Stimulated activated CD4-positive, alpha-beta T cell treated with anti-CD3 and anti-CD28 coated beads, Interleukin-12 subunit alpha, Interleukin-12 subunit beta, amount 100 ng/mL, for 4 hours (primary cell): ENCODE measurements around the gene FOXP1.
"Not testable (repeated sequence)": the region's sequence is repeated elsewhere in the genome, so short reads cannot be mapped to it uniquely, and the experiment has no call there.

Source experiments
- DNase-seq: peaks from one replicate; pipeline ENCODE4 v3.0.0-alpha.2; 2020

Gene FOXP1

DNA sequence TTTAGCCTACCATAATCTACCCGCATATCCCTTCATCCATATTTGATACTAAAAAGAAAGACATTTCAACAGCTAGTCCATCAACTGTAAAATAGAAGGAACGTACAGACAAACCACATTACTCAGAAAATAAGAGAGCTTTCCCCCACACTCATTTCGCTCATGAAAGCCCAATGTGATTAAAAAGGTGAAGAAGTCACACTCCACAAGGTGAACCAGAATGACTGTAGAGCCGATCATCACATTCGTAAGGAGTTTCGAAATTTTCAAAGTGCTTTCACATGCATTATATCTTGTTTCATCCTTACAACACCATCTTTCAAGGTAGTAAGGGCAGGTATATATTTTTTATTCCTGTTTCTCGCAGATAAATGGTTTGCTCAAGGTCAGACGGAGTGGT, 225.3 kb downstream of the FOXP1 start:
- no peak for DNase-seq

- DNase-seq = no peak
Measured at GRCh38 chr3:71356265-71356664, 227.3 kb downstream of the FOXP1 start.

GRCh38 chr3:71355862-71356261, 227.7 kb downstream of the FOXP1 start:
- DNase-seq = peak; percentile 24

DNA sequence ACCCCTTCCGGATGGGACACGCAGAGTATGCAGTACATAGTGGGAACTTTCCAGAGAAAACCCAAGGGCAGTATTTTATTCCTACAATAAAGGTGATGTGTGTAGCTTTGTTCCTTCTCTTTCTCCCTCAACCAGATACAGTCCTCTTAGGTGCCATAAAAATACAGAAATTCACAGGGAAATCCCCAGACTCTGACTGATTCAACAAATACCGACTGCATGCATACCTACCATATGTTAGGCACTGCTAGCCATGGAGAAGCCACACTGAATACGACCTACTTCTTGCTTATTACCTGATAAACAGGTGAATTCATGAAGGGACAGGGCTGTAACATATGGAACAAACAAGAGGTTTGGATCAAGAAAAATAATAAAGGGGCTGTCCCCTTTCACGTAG, 228.5 kb downstream of the FOXP1 start:
- DNase-seq = no peak

DNA sequence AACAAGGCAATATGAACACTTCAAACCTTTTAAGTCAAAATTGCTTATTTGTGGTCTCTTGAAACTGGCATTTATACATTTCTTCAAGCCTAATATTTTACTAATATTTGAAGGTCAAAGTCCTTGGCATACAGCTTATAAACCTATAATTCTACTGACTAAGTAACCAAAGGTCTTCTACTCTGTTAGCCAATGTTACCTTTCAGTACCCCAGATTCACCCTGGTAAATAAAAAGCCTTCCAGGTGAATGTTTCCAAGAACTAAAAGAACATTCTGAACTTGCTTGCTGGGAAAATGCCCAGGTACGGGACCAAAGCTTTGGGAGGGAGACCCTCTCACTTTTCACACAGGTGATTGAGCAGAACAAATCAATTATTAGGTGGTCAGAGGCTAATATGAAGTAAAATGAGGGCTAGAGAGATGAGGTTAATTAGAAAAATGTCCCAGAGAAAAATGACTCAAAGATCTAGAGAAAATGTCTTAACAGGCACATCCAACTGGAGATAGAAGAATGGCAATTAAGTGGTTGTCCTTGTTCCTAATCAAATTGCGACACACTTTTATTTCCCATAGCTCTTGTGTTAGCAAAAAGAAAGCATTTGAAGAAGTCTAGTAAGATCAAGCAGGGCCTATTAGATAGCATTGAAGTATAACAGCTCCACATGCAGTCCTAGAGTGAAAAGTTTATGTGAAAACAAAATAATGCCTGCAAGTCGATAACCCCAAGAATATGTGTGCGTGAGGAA, 232.0 kb downstream of the FOXP1 start:
- no peak for DNase-seq

DNA sequence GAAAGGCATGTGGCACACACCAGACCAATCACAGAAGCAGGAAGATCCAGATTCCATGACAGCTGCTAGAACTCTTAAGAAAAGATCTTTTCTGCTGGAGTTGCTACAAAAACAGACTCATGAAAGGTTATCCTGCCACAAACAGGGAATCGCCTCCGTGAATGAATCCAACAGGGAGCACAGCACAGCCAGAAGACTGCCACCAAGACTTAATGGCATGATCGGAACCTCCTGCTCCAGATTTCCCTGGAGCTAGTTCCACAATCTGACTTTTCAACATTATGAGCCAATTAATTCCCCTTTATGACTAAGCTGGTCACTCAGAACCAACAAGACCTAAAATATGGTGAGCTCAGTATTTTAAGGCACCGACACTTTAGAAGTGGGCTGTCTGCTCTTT, 232.5 kb downstream of the FOXP1 start:
- no peak for DNase-seq

DNA sequence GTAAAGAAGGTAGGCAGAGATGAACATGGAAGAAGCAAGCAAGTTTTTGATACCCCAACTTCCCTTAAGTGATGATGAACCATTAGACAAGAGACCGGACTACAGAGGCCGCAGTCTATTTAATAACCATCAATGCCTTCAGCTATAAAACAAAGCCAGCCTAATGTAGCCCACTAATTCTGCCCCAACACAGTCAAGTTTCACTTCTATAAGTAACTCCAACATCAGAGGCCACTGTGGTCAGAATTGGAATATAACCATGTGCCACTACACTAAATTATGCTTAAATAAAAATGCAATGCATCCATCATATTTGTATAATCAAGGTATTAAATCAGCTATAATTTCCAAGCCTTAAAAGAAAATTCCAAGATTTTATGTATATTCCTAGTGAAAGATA, 234.7 kb downstream of the FOXP1 start:
- no peak for DNase-seq

- no peak for DNase-seq
Measured at GRCh38 chr3:71348001-71348632, 235.4 kb downstream of the FOXP1 start.

GRCh38 chr3:71346061-71346460, 237.5 kb downstream of the FOXP1 start:
- DNase-seq = no peak

DNA sequence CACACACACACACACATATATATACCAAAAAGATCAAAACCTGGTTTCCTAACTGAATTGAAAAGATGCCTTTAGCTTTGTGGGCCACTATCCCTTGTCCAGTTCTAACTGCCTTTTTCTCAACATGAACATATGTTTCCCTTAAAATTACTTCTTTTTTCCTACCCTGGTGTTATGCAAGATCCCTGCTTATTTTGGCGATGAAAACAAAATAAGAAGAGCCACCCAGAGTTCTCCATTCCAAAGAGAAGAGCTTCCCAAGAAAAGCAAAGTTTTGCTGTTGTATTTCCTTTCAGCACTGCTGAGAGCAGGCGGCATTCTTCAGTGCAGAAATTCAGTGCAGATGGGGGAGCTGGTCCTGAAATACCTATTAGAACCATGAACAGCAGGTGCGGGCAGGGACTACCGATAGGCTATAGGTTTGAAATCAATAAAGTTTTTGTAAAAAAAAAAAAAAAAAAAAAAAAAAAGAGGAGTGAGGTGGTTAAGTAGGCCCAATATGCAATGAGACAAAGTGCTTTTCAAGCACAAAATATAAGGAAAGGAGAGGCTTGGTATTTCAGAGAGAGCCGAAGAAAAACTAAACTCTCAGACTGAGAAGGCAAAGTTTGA, 238.0 kb downstream of the FOXP1 start:
- no peak for DNase-seq

DNA sequence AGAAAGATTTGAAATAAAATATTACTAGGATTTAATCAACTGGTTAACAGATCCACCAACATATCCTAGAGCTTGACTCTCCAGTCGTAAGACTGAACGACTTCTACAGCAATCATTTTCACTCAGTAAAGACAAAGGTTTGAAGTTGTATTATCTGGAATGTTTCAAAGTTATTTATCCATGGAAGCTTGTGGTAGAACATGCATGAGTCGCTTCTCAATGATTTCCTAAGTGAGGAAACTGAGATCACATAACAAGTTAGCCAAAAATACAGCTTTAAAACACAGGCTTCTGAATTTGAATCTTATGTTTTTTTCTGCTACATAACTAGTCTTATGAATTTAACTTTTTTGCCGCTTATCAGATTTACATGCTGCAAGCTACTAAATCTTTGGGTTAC, 241.8 kb downstream of the FOXP1 start:
- no peak for DNase-seq

DNA sequence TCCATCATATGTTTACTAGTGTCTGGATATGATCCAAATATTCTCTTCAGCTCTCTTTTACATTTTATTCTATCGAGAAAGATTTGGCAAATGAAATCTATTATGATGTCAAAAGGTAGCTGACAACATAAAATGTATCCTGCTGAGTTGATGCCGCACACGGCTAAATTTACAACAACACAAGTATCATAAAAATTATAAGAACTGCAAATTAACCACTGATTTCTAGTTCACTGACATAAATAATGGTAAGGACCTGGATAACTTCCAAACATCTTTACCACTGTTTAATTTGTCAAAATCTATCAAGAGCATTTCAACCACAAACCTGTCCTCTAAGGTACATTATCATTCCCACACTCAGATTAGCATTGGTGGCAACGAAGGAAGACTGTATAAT, 244.5 kb downstream of the FOXP1 start:
- DNase-seq = no peak

DNA sequence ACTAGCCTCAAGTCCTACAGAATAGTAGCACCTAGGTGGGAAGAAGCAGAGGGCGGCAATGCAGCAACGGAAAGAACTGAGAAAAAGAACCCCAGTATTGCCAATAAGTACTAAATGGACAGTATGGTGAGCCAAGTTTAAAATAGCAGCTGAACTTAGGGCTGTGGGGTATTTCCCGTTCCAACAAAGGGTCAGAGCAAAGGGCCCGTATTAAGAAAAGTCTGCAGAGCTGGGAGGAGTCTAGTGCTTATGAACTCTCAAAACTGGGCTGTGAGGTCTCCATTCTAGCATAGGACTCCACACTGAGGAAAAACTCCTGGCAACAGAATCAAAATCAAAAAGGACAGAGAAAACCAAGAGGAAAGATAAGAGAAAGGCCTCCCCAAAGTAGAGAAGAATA, 250.7 kb downstream of the FOXP1 start:
- DNase-seq = no peak

- DNase-seq = no peak
Measured at GRCh38 chr3:71330909-71331308, 252.6 kb downstream of the FOXP1 start.

GRCh38 chr3:71330505-71330904, 253.0 kb downstream of the FOXP1 start:
- no peak for DNase-seq

DNA sequence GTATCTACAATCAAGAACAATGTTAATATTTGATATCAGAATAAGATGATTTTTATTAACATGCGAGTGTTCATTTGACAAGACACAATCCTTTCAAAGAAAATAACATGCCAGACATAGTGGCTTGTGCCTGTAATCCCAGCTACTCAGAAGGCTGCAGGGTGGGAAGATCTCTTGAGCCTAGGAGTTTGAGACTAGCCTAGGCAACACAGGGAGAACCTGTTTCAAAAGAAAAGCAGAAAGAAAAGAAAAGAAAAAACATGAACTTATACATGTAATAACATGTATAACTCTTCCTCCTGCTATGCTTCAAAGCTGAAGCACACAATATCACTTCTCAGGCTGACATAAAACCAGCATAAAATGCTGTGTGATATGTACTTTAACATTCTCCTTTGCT, 253.7 kb downstream of the FOXP1 start:
- no peak for DNase-seq

DNA sequence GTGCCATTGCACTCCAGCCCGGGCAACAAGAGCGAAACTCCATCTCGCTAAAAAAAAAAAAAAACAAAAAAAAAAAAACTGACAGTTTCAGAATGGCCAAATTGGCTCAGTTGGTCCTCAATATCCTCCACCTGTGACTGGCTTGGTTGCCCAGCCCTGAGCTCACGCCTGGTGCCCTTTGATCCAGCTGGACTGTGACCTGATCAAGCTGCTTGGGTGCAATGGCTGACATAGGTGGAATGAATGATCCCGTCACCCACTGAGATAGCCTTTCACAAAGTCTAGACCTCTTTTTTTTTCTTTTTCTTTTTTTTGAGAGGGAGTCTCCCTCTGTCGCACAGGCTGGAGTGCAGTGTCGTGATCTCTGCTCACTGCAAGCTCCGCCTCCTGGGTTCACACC, 254.6 kb downstream of the FOXP1 start:
- no peak for DNase-seq

DNA sequence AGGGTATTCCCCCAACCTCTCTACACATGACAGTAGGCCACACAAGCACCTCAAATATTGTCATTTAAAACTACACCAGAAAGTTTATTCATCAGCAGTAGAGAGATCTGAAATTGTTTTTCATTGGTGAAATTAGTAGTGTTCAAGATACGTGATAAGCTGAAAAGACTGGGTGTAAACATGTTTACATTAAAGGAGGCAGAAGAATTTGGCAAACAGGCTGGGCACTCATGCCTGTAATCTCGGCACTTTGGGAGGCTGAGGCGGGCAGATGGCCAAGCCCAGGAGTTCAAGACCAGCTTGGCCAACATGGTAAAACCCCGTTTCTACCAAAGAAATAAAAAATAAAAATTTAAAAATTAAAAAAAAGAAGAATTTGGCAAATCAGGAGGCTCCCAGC, 255.6 kb downstream of the FOXP1 start:
- DNase-seq = no peak

GRCh38 chr3:71325715-71326114, 257.8 kb downstream of the FOXP1 start:
- no peak for DNase-seq

DNA sequence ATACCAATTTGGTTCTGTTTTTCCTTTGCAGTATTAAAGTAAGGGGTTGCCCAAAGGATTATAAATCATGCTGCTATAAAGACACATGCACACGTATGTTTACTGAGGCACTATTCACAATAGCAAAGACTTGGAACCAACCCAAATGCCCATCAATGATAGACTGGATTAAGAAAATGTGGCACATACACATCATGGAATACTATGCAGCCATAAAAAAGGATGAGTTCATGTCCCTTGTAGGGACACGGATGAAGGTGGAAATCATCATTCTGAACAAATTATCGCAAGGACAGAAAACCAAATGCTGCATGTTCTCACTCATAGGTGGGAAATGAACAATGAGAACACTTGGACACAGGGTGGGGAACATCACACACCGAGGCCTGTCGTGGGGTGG, 259.3 kb downstream of the FOXP1 start:
- DNase-seq = not testable (repeated sequence)

DNA sequence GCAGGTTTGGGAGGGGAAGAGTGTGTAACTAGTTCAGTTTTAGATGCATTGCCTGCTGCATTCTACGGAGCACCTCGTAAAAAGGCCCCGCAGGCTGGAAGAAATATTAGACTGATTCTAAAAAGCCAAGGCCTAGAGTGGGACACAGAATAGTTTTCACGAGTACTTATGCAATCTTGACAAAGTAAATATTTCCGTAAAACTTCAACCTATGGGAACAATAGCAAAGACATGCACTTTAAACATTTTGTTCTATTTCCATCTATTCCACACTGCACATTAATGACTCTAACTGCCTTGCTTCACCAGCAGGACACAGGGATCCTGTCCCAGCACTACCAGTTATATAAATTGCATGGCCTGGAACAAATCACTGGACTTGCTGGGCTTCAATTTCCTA, 260.0 kb downstream of the FOXP1 start:
- no peak for DNase-seq

DNA sequence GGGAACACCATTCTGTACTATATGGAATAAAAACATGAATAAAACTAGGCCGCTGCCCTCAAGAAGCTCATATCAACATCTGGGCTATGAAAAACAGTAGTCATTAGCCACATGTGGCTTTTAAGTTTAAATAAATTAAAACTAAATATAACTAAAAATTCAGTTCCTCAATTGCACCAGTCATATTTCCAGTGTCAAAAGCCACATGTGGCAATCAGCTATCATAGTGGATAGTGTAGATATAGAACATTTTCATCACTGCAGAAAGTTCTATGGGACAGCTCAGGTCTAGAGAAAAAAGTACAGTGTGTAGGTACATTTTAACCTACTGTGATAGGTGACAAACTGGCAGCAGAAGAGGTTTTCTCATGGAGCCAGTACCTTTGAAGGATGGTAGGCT, 261.4 kb downstream of the FOXP1 start:
- DNase-seq = no peak

DNA sequence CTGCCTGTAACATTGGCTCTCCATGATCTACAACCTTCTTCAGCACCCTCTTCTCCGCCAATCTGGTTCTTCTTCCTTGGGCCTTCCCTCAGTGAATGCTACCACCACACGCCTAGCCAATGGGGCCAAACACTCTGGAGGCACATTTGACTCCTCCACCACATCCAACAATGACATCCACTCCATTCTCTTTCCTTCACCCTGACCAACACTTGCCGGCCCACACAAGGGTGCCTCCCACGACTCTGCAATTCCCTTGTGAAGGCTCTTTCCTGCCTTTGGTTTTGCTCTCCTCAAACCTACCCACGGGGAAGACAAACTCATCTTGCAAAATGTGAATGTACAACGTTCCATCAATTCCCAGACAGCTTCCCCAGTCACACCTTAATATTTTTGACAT, 263.8 kb downstream of the FOXP1 start:
- DNase-seq = no peak

DNA sequence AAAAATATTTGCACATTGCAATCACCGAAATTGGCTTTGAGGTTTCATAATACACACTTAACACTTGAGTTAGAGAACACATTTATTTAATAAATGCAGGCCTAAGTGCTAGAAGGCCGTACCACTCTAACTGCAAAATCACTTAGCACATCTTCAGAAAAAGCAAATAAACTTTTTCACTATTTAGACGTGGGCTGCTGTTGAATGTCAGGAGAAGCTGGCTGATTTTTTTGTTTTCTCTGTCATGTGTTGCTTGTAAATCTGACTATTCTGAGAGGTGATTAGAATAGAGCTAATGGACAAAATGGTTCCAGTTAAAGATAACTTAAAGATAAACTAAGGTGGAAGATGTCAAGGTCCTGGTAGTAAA, 265.1 kb downstream of the FOXP1 start:
- DNase-seq = no peak
